Adrenal gland (tissue), 5 donors: ENCODE results near the gene TPGS1.

Source experiments
- POLR2A ChIP-seq, 2 donors: fragments of 450-650 bp; IDR thresholded peaks; one replicate each; pipeline ENCODE4 v1.6.1; 2017; ENCODE audit warnings: antibody characterized with exemption in 2 of 2, mild to moderate bottlenecking in 2 of 2, moderate library complexity in 1 of 2
- TF ChIP-seq, protein P1 (sequence below), 6 experiments: fragments of 450-650 bp in 4 of 6; fragments of 200-600 bp in 2 of 6; sonication (generic) in 1 of 6; IDR thresholded peaks; 1 replicate in 5 of 6; 2 replicates in 1 of 6; pipeline versions ENCODE4 v1.5.1 to v1.8.0; 2016 to 2021; ENCODE audit warnings: antibody characterized with exemption in 6 of 6, mild to moderate bottlenecking in 2 of 6, moderate library complexity in 1 of 6
- donor health status: DM: no; HTN: no; CAD: no.

DNA sequence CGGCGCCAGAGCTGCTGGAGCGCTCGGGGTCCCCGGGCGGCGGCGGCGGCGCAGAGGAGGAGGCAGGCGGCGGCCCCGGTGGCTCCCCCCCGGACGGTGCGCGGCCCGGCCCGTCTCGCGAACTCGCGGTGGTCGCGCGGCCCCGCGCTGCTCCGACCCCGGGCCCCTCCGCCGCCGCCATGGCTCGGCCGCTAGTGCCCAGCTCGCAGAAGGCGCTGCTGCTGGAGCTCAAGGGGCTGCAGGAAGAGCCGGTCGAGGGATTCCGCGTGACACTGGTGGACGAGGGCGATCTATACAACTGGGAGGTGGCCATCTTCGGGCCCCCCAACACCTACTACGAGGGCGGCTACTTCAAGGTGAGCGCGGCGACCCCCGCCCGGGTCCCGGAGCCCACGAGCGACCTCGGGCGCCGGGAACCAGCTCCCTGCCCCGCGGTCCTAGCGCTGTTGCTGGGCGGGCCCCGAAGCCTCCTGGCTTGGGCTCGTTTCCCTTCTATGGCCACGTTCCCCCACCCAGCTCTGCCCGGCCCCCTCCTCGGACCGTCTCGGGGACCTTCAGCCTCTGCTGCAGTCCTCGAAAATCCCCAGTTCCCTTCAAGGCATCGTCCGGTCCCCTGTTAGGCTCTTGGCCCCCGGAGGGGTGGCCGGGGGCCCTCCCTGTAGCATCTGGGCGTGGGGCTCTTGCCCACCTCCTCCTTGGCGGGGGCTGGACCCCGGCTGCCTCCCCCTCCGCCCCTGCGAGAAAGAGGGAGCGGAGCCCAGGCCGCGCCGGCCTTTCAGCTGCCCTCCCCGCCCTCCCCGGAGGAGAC is 24.7 kb downstream of the TPGS1 start, which contains the start of gene CDC34:
- TF ChIP-seq POLR2A (IDR thresholded peaks at IDR 0.05): peak; percentile 75 to 94
- TF ChIP-seq, protein P1, sequence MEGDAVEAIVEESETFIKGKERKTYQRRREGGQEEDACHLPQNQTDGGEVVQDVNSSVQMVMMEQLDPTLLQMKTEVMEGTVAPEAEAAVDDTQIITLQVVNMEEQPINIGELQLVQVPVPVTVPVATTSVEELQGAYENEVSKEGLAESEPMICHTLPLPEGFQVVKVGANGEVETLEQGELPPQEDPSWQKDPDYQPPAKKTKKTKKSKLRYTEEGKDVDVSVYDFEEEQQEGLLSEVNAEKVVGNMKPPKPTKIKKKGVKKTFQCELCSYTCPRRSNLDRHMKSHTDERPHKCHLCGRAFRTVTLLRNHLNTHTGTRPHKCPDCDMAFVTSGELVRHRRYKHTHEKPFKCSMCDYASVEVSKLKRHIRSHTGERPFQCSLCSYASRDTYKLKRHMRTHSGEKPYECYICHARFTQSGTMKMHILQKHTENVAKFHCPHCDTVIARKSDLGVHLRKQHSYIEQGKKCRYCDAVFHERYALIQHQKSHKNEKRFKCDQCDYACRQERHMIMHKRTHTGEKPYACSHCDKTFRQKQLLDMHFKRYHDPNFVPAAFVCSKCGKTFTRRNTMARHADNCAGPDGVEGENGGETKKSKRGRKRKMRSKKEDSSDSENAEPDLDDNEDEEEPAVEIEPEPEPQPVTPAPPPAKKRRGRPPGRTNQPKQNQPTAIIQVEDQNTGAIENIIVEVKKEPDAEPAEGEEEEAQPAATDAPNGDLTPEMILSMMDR (IDR thresholded peaks at IDR 0.05): no peak
